Caco-2 (cell line): ENCODE measurements around the gene TNFRSF25. TPM values are rescaled to one million over a fixed set of nuclear protein-coding genes. Genes with fewer than 3 reads are reported as not detected.

Source experiments
- BruUV-seq: library from RNA; stranded (reverse); fragments of 400-500 nt; replicated peaks from 2 replicates; lab custom pipeline; 2021; lab: Mats Ljungman, UMichigan
- CTCF ChIA-PET: fragments of 300-600 bp; sonication (Branson Sonifier 250); formaldehyde crosslinking; loops from one replicate; lab custom pipeline; 2022; ENCODE audit warnings: antibody characterized with exemption; lab: Charles Lee
- POLR2A ChIA-PET: fragments of 300-600 bp; sonication (Branson Sonifier 250); formaldehyde crosslinking; loops from one replicate; lab custom pipeline; 2022; ENCODE audit warnings: antibody characterized with exemption; lab: Charles Lee
- DNase-seq, 2 experiments: peaks; one replicate each; pipeline versions ENCODE4 v3.0.0 to v3.0.0-alpha.2; 2020 to 2022
- H3K27me3 ChIP-seq: replicated peaks from 2 replicates; pipeline ENCODE4 v1.6.0; 2011; ENCODE audit warnings: low read length; ENCODE audit not compliant: control insufficient read depth, insufficient read depth
- H3K36me3 ChIP-seq: 2 replicates; pipeline ENCODE4 v1.5.1; 2011; ENCODE audit warnings: low read length; ENCODE audit not compliant: control insufficient read depth, insufficient read depth
- H3K4me1 ChIP-seq: fragments of 250-450 bp; sonication (Bioruptor Pico); 2 replicates; pipeline ENCODE4 v1.5.1; 2020; ENCODE audit warnings: mild to moderate bottlenecking
- H3K4me3 ChIP-seq: 2 replicates; pipeline ENCODE4 v1.5.1; 2011; ENCODE audit warnings: low read depth, mild to moderate bottlenecking, control low read depth, low read length
- H3K9me3 ChIP-seq: fragments of 250-450 bp; sonication (Bioruptor Pico); 2 replicates; pipeline ENCODE4 v1.5.1; 2020; ENCODE audit warnings: mild to moderate bottlenecking, moderate library complexity
- H3K27ac Mint-ChIP-seq: one replicate; pipeline ENCODE4 v1.8.0; 2022; ENCODE audit warnings: mixed read lengths; ENCODE audit not compliant: unreplicated experiment
- H3K27me3 Mint-ChIP-seq: one replicate; pipeline ENCODE4 v1.8.0; 2022; ENCODE audit warnings: mixed read lengths; ENCODE audit not compliant: insufficient read depth, unreplicated experiment
- H3K36me3 Mint-ChIP-seq: one replicate; pipeline ENCODE4 v1.8.0; 2022; ENCODE audit warnings: mild to moderate bottlenecking, mixed read lengths; ENCODE audit not compliant: insufficient read depth, unreplicated experiment
- H3K4me1 Mint-ChIP-seq: one replicate; pipeline ENCODE4 v1.8.0; 2022; ENCODE audit warnings: low read depth, mixed read lengths; ENCODE audit not compliant: unreplicated experiment
- H3K4me3 Mint-ChIP-seq: one replicate; pipeline ENCODE4 v1.8.0; 2022; ENCODE audit warnings: mild to moderate bottlenecking, moderate library complexity, mixed read lengths; ENCODE audit not compliant: unreplicated experiment
- H3K9me3 Mint-ChIP-seq: one replicate; pipeline ENCODE4 v1.8.0; 2022; ENCODE audit warnings: mixed read lengths; ENCODE audit not compliant: unreplicated experiment
- intact Hi-C: fragments of 100-400 bp; cut with micrococcal nuclease; formaldehyde crosslinking; loops from one replicate; pipeline ENCODE4 v1.10.0; 2022; ENCODE audit not compliant: unreplicated experiment
- total RNA-seq: library from RNA; stranded (reverse); gene quantifications from 2 replicates; pipeline ENCODE4 v1.2.3, GENCODE V29; 2022
- TF ChIP-seq, protein P1 (sequence below), 2 experiments: fragments of 200-600 bp in 1 of 2; IDR thresholded peaks; 1 replicate in 1 of 2; 2 replicates in 1 of 2; pipeline versions ENCODE4 v1.5.1 to v1.8.0; 2011 to 2022; ENCODE audit warnings: antibody characterized with exemption in 1 of 2, control low read depth in 1 of 2, inconsistent platforms in 1 of 2, low read depth in 1 of 2, low read length in 1 of 2, mild to moderate bottlenecking in 1 of 2, moderate library complexity in 1 of 2; ENCODE audit not compliant: insufficient read depth in 1 of 2, severe bottlenecking in 1 of 2, unreplicated experiment in 1 of 2

The TNFRSF25 gene
- total RNA-seq, 1 experiment from 2014 or later = 16.3 TPM

DNA sequence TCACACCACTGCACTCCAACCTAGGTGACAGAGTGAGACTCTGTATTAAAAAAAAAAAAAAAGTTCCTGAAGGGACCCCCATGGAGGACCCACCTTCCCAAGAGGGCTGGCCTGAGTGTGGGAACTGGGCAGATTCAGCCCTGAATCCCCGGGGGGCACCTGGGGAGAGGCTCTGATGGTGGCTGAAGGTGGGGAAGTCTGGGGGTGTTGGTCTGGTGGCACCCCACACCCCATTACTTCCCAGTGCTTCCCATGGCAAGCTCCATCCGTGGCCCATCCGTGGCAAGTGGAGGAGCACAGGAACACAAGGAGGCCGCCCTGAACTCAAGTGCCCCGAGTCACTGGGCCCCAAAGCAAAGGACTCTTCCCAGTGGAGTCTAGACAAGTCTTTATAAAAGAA lies 778 bp upstream of the TNFRSF25 start:
- TF ChIP-seq, protein P1, sequence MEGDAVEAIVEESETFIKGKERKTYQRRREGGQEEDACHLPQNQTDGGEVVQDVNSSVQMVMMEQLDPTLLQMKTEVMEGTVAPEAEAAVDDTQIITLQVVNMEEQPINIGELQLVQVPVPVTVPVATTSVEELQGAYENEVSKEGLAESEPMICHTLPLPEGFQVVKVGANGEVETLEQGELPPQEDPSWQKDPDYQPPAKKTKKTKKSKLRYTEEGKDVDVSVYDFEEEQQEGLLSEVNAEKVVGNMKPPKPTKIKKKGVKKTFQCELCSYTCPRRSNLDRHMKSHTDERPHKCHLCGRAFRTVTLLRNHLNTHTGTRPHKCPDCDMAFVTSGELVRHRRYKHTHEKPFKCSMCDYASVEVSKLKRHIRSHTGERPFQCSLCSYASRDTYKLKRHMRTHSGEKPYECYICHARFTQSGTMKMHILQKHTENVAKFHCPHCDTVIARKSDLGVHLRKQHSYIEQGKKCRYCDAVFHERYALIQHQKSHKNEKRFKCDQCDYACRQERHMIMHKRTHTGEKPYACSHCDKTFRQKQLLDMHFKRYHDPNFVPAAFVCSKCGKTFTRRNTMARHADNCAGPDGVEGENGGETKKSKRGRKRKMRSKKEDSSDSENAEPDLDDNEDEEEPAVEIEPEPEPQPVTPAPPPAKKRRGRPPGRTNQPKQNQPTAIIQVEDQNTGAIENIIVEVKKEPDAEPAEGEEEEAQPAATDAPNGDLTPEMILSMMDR (IDR thresholded peaks at IDR 0.05; ENCODE audit: insufficient read depth in 1 of 2, low read depth in 1 of 2, low read length in 1 of 2, severe bottlenecking in 1 of 2, unreplicated experiment in 1 of 2) = no peak
- Histone ChIP-seq H3K9me3 (no peaks in the 10 kb centered on the region), H3K4me3 (no peak overlapping the region), H3K4me1 (peaks cover 1% of the 10 kb centered on the region; the same call in 1 of the 2 replicates), H3K36me3 (peaks cover 5% of the 10 kb centered on the region), H3K27me3 (no peaks in the 10 kb centered on the region)
- POLR2A ChIA-PET = no interaction called here
- H3K4me3 Mint-ChIP-seq = no peak overlapping the region
- BruUV-seq = no TSS peak
- intact Hi-C loops = no loop called here
- no peaks in the 10 kb centered on the region for H3K27me3 Mint-ChIP-seq
- H3K27ac Mint-ChIP-seq = no peak overlapping the region
- no peak for DNase-seq
- CTCF ChIA-PET = no interaction called here
- no peaks in the 10 kb centered on the region for H3K4me1 Mint-ChIP-seq
- H3K36me3 Mint-ChIP-seq = peaks cover 7% of the 10 kb centered on the region
- H3K9me3 Mint-ChIP-seq = no peaks in the 10 kb centered on the region

DNA sequence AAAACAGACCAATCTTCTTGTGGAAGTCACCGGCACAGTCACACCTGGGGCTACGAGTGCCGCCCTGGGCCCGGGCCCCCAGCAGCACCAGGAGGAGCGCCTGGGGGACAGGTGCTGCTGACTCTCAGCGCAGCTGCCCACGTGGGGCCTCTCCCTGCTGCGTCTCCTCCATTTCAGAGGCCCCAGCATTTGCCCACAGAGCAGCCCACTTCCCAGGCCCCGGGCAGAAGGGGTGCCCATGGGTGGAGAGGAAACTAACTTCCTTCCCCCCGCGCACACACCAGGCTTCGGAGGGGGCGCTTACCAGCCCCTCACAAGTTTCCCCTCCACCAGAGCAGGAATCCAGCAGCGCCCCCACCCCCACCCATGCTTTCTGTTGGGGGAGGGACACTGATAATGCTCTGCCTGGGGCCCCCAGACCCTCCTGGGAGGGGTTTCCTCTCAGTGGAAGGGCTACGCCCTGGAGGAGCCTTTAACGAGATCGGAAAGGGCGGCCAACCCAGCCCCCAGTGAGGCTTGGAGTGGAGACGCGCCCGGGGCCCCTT lies 440 bp downstream of the TNFRSF25 start:
- peaks cover 12% of the 10 kb centered on the region for H3K36me3 Mint-ChIP-seq
- no peaks in the 10 kb centered on the region for H3K27me3 Mint-ChIP-seq
- H3K4me3 Mint-ChIP-seq = no peak overlapping the region
- no TSS peak for BruUV-seq
- TF ChIP-seq, protein P1 (IDR thresholded peaks at IDR 0.05; ENCODE audit: insufficient read depth in 1 of 2, low read depth in 1 of 2, low read length in 1 of 2, severe bottlenecking in 1 of 2, unreplicated experiment in 1 of 2) = no peak
- ChIA-PET CTCF (no interaction called here), POLR2A (no interaction called here)
- intact Hi-C loops = no loop called here
- H3K27ac Mint-ChIP-seq = no peak overlapping the region
- H3K9me3 Mint-ChIP-seq = no peaks in the 10 kb centered on the region
- Histone ChIP-seq H3K27me3 (no peaks in the 10 kb centered on the region), H3K4me3 (no peak overlapping the region), H3K36me3 (peaks cover 5% of the 10 kb centered on the region), H3K4me1 (no peaks in the 10 kb centered on the region), H3K9me3 (no peaks in the 10 kb centered on the region)
- no peak for DNase-seq
- H3K4me1 Mint-ChIP-seq = no peaks in the 10 kb centered on the region

DNA sequence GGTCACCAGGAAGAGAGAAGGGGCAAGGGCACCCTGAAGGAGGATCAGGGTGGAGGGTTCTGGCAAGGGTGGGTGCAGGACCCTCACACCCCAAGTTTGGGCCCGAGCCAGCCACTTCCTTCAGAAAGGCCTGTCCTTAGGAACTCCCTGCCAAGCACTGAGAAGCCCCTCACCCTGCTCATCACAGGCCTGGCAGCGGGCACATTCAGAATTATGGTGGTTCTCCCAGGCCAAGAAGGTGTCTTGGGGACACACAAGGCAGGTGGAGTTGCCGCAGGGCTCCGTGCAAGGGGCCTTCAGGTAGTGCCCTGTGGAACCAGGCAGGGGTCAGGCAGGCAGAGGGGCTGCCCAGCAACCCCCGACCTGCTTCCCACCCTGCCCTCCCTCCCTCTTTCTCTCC lies 1.1 kb downstream of the TNFRSF25 start:
- H3K4me1 Mint-ChIP-seq = no peaks in the 10 kb centered on the region
- no peak overlapping the region for H3K27ac Mint-ChIP-seq
- Histone ChIP-seq H3K36me3 (peaks cover 5% of the 10 kb centered on the region), H3K4me3 (no peak overlapping the region), H3K4me1 (no peaks in the 10 kb centered on the region), H3K27me3 (no peaks in the 10 kb centered on the region), H3K9me3 (no peaks in the 10 kb centered on the region)
- ChIA-PET POLR2A (no interaction called here), CTCF (no interaction called here)
- TF ChIP-seq, protein P1 (IDR thresholded peaks at IDR 0.05; ENCODE audit: insufficient read depth in 1 of 2, low read depth in 1 of 2, low read length in 1 of 2, severe bottlenecking in 1 of 2, unreplicated experiment in 1 of 2) = no peak
- H3K36me3 Mint-ChIP-seq = peaks cover 12% of the 10 kb centered on the region
- DNase-seq = no peak
- BruUV-seq = no TSS peak
- no peaks in the 10 kb centered on the region for H3K9me3 Mint-ChIP-seq
- H3K4me3 Mint-ChIP-seq = no peak overlapping the region
- intact Hi-C loops = no loop called here
- H3K27me3 Mint-ChIP-seq = no peaks in the 10 kb centered on the region
